Activated CD8-positive, alpha-beta memory T cell treated with anti-CD3 and anti-CD28 coated beads, Interleukin-2, amount 50 U/mL, for 48 hours (primary cell): ENCODE measurements around the gene RAPGEF4.

ENCODE experiments used
- DNase-seq: peaks from one replicate; pipeline ENCODE4 v3.0.0-alpha.2; 2020

RAPGEF4 gene

DNA sequence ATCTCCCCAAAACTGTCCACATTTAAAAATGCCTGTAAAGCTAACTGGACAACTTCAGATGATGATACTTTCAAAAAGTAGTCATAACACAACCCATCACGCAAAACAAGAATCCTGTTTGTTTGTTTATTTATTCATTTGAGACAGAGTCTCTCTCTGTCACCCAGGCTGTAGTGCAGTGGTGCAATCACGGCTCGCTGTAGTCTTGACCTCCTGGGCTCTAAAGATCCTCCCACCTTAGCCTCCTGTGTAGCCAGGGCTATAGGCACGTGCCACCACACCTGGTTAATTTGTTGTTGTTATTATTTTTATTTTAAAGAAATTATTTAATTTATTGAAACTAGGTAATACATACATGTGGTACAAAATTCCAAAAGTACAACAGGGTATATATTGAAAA lies 94.8 kb downstream of the RAPGEF4 start:
- no peak for DNase-seq

DNA sequence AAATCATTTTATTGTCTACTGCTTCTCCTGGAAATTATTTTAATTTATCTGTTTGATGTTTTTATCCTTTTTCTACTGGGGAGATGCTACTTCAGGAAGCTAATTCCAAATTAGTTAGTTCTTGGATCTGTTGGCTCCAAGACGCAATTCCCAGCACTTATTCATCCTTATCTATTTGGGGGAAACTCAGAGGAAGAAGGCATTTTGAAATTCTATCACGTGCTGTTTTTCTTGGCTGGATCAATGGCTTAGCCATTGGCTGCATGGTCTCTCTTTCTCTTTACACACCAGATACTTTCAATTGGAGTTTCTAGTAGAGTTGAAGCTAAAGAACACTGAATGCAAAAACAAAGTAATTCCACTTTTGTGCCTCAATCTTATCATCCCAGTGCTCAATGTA lies 98.3 kb downstream of the RAPGEF4 start:
- no peak for DNase-seq

DNA sequence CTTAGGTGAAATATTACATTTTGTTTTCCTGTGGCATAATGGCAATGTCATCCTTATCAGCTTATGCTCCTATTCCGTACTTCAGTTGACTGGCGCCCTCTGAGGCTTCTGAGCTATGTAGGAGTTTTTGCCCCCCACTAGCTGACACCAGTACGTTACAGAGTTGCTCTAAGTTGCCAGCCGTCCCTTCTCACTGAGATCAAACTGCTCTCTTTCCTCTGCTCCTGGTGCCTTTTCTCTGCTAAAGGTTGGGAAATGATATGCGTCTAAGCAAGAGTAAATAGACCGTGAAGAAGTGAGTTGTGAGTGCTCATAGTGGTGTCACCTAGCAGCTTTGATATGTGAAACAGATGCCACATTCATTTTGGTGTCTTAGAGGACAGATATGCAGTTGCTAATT lies 99.2 kb downstream of the RAPGEF4 start:
- DNase-seq: no peak

DNA sequence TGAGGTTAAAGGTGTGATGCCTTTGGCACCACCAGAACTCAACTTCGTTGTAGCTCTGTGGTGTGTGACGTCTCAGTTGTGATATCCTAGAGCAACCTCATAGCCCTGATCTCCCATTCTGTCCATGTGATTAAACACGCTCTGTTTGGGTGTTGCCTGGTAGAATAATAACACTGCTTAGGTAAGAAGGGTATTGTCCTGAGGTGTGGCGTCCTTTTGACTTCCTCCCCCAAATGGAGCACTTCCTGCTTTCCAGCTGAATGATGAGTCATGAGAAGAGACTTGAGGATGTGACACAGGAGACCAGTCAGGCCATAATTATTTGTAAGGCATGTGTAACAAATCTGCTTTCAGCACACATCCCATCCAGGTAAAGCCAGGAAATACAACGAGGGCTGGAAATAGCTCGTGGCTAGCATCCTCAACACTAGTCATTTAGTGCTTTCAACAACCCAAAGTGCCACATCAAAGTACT lies 100.7 kb downstream of the RAPGEF4 start:
- no peak for DNase-seq

DNA sequence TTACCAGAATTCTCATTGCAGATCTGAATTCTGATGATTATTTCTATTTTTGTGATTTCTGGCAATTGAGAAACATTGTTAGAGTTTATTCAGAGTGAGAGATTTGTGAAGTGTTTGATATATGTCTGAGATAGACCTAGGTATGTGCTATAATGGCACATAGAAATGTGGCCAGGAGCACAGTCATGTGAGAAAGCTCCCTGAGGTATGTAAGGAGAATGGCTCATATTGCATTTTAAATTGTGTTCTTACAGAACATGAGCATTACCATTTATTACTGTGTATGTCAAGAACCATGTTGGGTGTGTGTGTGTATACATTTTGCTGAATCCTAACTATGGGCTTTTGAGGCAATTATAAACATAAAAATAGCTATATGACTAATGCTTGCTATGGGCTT lies 101.2 kb downstream of the RAPGEF4 start:
- no peak for DNase-seq

DNA sequence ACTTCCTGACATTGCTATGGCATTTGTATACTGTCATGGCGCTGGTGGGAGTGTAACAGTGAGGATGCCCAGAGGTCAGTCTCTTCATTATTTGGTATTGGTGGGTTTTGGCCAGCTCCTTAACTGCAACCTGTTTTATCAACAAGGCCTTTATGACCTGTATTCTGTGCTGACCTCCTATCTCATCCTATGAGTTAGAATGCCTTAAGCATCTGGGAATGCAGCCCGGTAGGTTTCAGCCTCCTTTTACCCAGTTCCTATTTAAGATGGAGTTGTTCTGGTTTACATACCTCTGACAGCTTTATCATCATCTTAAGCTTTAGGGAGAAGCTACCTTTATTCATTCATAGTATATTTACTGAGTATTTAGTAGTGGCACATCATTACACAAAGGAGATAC lies 103.8 kb downstream of the RAPGEF4 start:
- DNase-seq: no peak

DNA sequence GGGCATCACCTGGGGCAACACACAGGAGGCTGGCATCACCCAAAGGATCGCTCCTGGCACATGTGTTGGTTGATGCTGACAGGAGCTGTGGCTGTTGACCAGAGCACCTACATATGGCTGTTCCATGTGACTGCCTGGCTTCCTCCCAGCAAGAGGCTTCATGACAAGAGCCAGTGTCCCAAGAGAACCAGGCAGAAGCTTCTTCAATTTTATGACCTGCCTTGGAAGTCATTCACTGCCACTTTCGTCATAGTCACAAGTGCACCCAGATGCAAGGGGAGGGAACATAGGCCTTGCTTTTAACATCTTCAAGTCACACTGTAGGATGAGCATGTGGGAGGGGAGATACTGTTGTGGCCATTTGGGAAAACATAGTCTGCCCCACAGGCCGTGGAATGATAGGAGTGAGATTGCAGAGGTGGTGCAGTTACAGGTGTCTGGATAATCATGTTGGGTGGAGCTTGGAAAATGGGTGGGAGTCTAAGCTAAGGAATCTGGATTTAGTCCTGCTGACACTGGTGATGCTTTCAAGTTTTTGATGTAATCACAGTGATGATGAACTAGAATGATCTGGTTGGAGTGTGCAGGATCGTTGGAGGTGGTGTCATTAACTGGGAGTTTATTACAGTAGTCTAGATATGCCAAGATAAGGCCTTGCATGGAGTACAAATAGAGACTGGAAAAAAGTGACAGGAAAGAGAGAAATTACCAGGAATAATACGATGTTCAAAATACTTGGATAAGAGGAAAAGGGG lies 107.0 kb downstream of the RAPGEF4 start:
- no peak for DNase-seq

DNA sequence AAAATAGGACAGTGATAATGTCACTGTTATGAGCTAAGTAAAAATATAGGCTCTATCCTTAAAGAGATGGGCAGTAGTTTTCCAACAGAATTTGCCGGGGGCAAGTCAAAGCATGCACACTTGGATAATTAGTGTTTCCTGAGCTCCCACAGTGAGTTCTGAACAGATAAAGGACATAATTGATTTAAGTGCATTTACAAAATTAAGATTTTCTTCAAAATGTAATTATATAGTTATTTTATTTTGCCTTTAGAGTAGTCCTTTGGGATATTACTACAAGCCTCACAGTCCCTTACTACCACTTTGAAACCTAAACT lies 107.6 kb downstream of the RAPGEF4 start:
- DNase-seq: no peak

DNA sequence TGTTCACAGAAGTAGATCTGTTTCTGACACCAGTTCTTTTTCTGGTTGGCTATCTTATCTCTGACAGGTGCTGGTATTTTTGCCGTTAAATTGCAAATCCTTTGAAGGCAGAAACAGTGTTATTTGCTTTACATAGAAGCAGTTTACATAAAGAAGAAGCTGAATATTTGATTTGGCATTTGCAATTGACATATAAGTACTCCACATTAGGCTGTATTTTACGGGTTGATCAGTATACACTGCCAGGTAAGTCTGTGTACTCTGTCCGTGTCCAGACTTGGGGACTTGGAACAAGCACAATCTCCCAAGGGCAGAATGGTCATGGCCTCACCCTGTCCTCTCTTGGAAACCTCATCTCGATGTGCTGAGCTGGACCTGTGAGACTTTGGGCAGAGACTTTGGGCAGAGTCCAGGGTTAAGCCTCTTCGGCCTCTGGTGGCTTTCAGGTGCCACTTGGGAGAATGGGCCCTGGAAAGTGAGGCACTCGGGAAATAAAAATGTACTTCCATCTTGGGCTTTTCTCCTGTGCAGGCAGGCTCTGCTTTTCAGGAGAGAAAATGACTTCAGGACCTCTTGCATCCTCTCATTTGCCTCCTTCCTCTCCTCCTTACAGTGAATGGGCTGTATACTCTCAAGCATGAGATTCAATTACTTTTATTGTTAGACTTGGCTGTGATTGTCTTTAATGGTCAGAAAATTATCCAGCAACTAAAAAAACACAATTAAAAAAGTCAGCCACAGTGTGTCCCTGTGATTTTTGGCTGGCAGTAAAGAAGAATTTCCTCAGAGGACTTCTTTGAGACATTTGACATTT lies 108.5 kb downstream of the RAPGEF4 start:
- no peak for DNase-seq

DNA sequence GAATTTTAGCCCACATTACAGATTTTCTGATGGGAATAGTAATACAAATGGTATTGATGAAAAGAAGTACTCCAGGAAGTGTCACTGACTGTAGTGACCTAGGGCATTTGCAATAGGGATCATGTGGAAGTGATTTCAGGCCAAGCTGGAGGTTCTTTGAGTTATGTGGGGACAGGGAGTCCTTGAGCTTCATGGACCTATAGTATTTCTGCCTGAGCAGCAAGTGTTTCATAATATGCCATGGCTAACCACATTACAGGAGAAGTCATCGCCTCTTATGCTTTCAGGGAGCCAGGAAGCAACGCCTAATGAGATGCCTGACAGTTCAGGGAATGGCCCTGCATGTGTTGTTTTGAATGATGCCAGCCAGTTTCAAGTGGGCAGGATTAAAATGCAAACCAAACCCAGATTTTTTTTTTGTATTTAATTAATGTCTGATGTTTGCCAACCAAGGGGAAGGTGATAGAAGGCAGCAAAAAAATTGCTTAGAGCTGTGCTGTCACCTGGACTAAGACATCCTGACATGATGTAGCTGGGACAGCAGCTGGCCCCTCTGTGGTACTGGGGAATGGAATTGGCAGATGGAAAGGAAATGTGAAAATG lies 109.5 kb downstream of the RAPGEF4 start:
- DNase-seq: no peak

DNA sequence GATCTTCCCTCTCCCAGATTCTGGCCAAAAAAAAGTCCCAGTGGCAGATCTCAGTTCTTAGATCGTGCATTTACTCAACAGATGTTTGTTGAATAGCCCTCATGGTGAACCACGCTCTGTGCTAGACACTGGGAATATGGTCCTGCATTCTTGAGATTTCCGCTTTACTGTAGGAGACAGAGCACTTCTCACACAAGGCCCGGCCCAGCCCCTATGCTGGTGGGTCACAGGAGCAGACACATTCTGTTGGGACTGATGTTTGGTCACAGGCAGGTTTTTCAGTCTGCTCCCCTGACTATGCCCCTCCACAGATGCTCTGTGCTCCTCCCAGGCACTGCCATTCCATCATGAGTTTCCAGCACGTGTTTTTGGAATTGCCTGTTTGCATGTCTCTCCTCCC lies 110.9 kb downstream of the RAPGEF4 start:
- no peak for DNase-seq

DNA sequence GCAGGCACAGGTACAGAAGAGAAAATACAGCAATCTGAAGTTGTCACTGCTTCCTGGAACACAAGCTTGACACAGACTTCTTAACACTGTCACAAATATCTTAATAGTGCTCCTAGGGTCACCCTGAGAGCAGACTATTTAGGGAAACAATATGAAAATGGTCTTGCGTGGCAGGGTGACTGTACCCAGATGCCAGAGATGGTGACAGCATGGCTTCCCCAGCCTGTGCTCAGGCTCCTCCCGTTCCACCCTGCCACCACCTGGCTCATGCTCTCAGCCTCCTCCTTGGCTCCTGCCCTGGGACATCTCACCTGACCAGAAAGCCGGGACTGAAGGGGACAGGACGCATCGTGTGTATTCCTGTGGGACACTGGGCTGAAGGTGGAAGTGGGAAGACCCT lies 111.5 kb downstream of the RAPGEF4 start:
- no peak for DNase-seq

DNA sequence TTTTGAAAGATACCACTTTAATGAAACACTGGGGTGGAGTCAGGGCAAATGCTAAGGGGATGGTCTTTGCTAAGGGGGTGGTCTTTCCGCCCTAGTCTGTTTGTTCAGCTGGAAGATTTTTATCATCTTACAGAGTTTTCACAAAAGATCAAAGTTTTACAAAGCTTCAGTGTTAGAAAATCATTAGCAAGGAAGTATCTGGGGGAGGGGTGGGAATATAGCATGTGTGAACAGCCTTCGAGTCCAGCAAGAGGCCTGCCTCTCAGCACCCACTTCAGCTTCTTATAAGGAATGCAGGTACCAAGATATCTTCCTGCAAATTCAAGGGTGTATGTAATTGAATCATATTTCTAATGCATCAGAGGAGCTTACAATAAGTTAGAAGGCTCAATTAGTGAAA lies 112.9 kb downstream of the RAPGEF4 start:
- no peak for DNase-seq

DNA sequence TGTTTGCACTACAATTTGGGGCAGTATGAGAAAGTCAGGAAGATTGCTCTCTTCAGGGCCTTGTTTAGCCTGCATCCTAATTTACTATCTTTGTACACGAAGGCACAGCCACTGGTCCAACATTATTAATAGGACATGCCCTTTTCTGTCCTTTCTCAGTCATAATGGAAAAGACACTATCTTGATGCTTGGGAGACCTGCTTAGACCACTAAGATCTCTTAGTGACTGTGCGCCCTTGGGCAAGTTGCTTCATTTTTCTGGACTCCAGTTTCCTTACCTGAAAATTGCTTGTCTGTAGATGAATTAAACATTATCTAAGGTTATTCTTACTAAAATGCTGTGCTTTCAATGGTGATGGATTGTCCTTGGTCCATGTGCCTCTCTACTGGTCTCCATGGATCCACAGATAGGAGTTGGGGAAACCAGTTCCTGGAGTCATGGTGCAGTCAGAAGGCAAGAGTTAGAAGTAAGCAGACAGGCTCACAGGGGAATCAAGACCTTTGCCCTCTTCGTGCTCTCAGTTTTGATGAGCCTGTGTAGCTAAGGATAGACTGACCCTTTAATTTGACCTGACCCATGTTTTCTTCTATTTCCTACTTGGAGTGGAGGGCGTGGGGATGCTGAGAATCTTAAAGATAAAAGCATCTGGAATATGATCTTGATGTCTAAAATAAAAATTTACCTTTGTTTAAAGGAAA lies 114.0 kb downstream of the RAPGEF4 start:
- no peak for DNase-seq

DNA sequence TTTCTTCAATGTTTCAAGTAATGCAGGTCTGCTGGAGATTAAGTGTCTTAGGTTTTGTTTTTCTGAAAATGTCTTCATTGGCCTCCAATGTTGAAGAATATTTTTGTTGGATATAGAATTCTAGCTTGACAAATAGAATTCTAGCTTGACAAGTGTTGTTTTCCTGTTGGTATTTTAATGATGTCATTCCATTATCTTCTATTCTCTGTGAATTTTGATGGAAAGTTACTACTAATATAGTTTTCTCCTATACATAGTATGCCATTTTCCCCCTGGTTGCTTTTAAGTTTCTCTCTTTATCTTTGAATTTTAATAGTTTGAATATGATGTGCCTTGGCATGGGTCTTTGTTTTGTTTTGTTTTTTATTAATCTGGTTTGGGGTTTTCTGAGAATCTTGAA lies 119.9 kb downstream of the RAPGEF4 start:
- DNase-seq: no peak

DNA sequence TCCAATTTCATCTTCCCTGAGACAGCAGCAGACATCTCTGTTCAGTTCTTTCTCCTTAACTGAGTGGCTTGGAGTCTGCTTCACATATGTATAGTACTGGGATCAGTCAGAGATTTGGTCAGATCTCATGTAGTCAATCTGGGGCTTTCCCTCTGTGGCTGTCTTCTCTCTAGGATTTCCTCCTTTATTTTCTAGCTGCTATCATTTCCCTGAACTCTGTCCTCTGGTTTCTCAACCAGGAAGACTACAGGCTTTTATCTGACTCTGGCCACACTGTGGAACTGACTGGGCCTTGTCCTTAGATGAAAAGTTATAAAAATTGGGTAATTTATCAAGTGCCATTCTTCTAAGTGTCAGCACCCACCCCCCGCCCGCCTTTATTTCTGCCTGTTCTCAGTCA lies 121.0 kb downstream of the RAPGEF4 start:
- DNase-seq: no peak

DNA sequence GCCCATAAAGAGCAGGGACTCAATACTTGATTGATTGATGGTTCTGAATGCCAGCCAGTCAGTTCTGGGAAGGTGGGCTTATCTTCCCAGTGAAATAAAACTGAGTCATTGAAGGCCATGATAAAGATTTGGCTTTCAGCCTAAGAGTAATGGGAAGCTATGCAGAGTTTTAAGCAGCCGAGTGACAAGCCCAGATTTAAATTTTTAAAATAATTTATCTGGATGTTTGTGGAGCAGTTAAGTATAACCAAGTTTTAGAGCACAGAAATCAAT lies 122.8 kb downstream of the RAPGEF4 start:
- DNase-seq: no peak

DNA sequence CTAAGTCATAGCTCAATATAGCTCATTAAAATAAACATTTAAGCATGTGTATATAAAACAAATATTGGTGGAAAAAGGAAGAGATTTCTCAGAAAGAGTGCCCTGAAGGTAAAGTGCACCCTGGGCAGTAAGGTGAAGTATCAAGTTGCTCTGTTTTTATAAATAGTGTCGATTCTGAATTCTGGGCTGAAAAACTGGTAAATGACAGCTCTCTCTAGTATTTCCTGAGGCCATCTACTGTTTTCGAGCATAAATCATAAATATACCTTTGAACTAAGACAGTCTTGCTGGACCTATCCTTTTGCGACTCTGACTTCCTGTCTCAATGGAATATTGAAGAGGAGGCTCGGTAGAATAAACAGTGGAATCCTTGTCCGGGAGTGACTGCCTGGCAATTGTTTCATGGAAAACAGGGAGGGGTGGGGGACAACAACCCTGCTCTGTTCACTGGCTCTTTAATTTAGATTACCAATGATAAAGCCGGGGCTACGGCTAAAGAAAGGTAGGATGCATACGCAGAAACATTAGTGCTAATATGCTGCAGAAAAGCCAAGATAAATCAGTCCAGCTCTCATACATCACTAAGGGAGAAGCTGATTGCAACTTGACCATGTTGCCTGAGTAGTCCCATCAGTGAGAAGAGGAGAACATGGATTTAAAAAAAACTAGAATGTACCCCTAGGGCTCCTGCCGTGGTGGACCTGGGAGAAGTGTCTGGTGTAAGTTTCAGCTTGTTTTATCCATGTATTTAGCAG lies 124.1 kb downstream of the RAPGEF4 start:
- no peak for DNase-seq

DNA sequence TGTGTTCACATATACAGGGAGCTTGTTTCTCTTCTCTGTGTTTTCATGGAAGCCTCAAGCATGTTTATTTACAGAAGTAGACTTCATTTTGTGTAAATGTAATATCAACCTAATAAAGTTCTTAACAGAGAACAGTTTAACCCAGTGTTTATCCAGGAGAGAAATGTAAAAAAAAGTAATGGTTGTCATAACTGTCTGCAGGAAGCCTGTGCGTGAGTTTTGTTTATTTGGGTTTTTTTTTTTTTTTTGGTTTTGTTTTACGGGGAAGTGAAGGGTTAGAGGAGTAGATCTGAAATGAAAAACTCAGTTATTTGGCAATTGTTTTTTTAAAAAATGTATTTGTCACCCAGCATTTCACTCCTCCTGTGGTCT lies 124.7 kb downstream of the RAPGEF4 start:
- no peak for DNase-seq

DNA sequence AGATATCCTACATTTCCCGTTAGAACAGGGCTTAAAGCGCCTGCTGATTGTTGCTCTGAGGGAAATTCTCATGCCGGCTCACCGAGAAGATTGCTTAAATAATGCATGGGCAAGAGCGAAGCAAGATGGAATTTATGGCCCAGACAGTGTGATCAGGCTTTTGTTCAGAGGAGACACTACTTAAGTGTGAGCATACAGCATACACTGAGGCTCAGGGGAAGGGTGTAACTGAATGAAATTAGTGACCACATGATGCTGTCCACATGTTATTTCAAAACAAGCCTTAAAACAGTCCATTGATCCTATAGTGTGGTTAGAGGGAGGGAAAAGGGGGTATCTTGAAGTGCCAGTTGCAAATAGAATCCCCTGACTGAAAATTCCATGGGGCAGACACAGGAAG lies 125.5 kb downstream of the RAPGEF4 start:
- no peak for DNase-seq

DNA sequence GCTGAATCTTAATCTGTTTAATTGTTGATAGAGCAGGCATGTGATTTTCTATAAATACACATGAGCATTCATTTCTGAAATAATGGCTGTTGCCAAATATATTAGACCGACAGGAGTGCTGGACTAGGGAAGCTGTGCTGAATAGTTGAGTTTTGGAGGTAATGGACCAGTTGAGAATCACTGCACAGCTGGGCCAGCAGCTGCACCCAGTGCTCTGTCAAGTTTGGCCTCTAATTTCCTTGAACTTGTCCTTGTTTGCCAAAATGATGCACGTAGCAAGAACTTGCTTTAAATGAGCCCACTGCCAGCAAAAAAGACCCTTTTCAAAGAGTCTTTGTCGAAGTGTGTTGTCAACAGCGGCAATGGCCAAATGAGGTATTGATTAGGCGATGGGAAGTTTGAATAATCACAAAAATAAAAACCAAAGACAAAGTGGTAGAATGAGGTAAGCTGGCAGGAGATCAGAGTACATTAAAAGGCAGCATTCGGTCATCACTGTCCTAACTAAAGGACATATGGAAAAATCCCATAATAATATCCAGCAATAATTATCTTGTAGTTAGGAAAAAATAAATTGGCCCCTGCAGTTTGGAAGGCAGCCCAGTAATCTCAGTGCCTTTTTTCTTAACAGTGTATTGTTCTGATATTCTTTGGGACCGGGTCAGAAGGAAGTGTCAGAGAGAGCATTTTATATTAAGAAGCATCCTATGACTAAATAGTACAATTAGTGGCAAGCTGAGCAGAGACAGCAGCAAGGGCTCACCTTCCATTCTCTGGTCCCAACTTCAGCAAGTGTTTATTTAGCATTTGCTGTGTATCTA lies 126.2 kb downstream of the RAPGEF4 start:
- no peak for DNase-seq

DNA sequence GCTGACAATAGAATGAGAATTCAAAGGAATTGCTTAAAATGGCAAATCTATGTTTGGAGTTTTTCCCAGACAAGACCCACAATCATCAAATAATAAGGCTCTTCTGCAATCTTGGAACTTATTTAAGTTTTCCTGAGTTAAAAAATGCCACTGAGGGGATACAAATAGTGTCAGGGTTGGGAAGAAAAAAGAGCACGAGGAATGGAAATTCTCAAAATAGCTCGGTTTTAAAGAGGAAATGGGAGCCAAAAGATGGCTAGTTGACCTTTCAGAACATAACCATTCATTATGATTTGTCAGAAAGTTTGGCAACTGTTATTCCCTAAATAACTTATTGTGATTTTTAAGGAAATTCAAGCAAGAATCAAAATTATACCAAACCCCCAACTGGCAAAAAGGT lies 127.7 kb downstream of the RAPGEF4 start:
- no peak for DNase-seq
